ENCODE results near the gene HEG1. TPM values are rescaled to one million over a fixed set of nuclear protein-coding genes. Genes with fewer than 3 reads are reported as not detected.

HEG1 gene
- total and polyA plus RNA-seq, 2 of the 13 experiments (the other 11 are each of a cell fraction or from before 2014, with no cell fraction given), result 10.7 to 18.2 TPM

DNA sequence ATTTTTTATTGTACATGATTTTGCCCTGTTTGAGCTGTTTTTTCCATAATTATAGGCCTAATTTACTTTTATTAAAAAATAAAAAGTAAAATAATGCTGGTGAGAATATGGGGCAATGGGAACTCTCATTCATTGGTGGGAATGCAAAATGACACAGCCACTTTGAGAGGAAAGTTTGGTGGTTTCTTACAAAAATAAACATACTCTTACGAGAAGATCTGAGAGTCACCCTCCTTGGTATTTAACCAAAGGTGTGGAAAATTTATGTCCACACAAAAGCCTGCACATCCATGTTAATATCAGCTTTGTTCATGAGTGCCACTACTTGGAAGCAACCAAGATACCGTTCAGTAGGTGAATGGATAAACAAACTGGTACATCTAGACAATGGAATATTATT lies 131.1 kb downstream of the HEG1 start:
- no peak overlapping the region for H2AFZ ChIP-seq (ENCODE audit: low read length)
- no peak overlapping the region for H3K9ac ChIP-seq (ENCODE audit: insufficient read depth, low read depth, low read length)
- ATAC-seq (no peak), FAIRE-seq (no peak), DNase-seq (ENCODE audit: low spot score) (no peak)
- peaks cover 34% of the 10 kb centered on the region for H3K4me1 ChIP-seq (ENCODE audit: insufficient read depth, low read length)
- POLR2A ChIA-PET, result no interaction called here
- no peaks in the 10 kb centered on the region for H4K20me1 ChIP-seq (ENCODE audit: insufficient read depth, low read length)
- intact Hi-C loops (cut with micrococcal nuclease; ENCODE audit: unreplicated experiment), result loop anchor here (5.0 to 10.0 kb wide), 2 partner anchors 278 to 660 kb away; no protein-coding TSS in a partner anchor
- no peak overlapping the region for H3K4me2 ChIP-seq (ENCODE audit: low read depth, low read length)
- no peaks in the 10 kb centered on the region for H3K36me3 ChIP-seq (replicated peaks in 1 of 2; ENCODE audit: control insufficient read depth in 1 of 2, insufficient read depth in 2 of 2, low read length in 2 of 2)
- in situ Hi-C loops (cut with HindIII; ENCODE audit: extremely low pct_ligation_motif_present, low pct_unique_long_range_greater_than_20kb), result loop anchor here (5.0 kb wide), 1 partner anchor 243 kb away; no protein-coding TSS in a partner anchor
- no peak overlapping the region for H3K27ac ChIP-seq (ENCODE audit: extremely low read length, insufficient read depth, low read length)
- no peaks in the 10 kb centered on the region for H3K79me2 ChIP-seq (ENCODE audit: insufficient read depth, low read length)
- CTCF ChIA-PET (ENCODE audit: low intra/inter-chr PET ratio, low total read pairs), result no interaction called here
- H3K27me3 ChIP-seq (ENCODE audit: control insufficient read depth in 1 of 2, insufficient read depth in 2 of 2, low read length in 2 of 2), result no peaks in the 10 kb centered on the region; a peak in 1 of 5 replicates
- H3K9me3 ChIP-seq (ENCODE audit: low read length), result no peaks in the 10 kb centered on the region
- BruUV-seq (replicated peaks), result no TSS peak
- TF ChIP-seq, protein P1, sequence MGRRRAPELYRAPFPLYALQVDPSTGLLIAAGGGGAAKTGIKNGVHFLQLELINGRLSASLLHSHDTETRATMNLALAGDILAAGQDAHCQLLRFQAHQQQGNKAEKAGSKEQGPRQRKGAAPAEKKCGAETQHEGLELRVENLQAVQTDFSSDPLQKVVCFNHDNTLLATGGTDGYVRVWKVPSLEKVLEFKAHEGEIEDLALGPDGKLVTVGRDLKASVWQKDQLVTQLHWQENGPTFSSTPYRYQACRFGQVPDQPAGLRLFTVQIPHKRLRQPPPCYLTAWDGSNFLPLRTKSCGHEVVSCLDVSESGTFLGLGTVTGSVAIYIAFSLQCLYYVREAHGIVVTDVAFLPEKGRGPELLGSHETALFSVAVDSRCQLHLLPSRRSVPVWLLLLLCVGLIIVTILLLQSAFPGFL (CRISPR knock-in tag; IDR thresholded peaks at IDR 0.05), result no peak
- WGBS (ENCODE audit: low lambda C conversion rate), result 47% methylated on average over 2 of the region's 2 CpGs
- H3K4me3 ChIP-seq (replicated peaks in 1 of 3; ENCODE audit: insufficient read depth in 1 of 3, low read depth in 2 of 3, low read length in 3 of 3), result no peak overlapping the region

DNA sequence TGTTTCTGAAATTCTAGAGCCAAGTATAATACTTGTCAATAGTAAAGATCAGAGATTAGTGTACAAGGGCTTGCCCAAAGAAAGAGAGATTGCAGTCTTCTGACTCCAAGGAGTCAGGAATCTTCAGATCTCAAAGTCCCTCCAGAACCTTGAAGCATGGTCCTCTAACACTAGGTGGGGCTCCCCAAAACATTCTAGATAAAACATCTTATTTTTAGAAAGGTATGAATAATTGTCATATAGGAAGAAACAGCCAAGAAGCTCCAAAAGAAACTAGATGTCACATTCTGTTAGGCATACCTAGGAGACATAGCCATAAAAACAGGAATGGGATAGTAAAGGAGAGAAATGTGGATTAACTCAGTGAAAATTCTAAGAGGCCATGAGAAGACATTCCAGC lies 132.0 kb downstream of the HEG1 start:
- Histone ChIP-seq H4K20me1 (ENCODE audit: insufficient read depth, low read length) (no peaks in the 10 kb centered on the region), H3K9me3 (ENCODE audit: low read length) (no peaks in the 10 kb centered on the region), H3K27ac (ENCODE audit: extremely low read length, insufficient read depth, low read length) (no peak overlapping the region), H2AFZ (ENCODE audit: low read length) (no peak overlapping the region), H3K4me1 (ENCODE audit: insufficient read depth, low read length) (peaks cover 38% of the 10 kb centered on the region), H3K36me3 (replicated peaks in 1 of 2; ENCODE audit: control insufficient read depth in 1 of 2, insufficient read depth in 2 of 2, low read length in 2 of 2) (no peaks in the 10 kb centered on the region), H3K4me3 (replicated peaks in 1 of 3; ENCODE audit: insufficient read depth in 1 of 3, low read depth in 2 of 3, low read length in 3 of 3) (no peak overlapping the region), H3K27me3 (ENCODE audit: control insufficient read depth in 1 of 2, insufficient read depth in 2 of 2, low read length in 2 of 2) (no peaks in the 10 kb centered on the region; a peak in 1 of 5 replicates), H3K9ac (ENCODE audit: insufficient read depth, low read depth, low read length) (no peak overlapping the region), H3K4me2 (ENCODE audit: low read depth, low read length) (no peak overlapping the region), H3K79me2 (ENCODE audit: insufficient read depth, low read length) (no peaks in the 10 kb centered on the region)
- FAIRE-seq (no peak), DNase-seq (ENCODE audit: low spot score) (no peak), ATAC-seq (no peak)
- TF ChIP-seq ZNF562 (CRISPR knock-in tag; IDR thresholded peaks at IDR 0.05; ENCODE audit: borderline replicate concordance) (no peak), ZNF674 (CRISPR knock-in tag; IDR thresholded peaks at IDR 0.05; ENCODE audit: low read depth) (no peak), ARHGAP35 (CRISPR knock-in tag; IDR thresholded peaks at IDR 0.05; ENCODE audit: borderline replicate concordance) (no peak), ZFP1 (CRISPR knock-in tag; IDR thresholded peaks at IDR 0.05) (no peak)
- intact Hi-C loops (cut with micrococcal nuclease; ENCODE audit: unreplicated experiment), result loop anchor here (10.0 kb wide), 1 partner anchor 661 kb away; no protein-coding TSS in a partner anchor
- ChIA-PET POLR2A (no interaction called here), CTCF (ENCODE audit: low intra/inter-chr PET ratio, low total read pairs) (no interaction called here)
- no TSS peak for BruUV-seq (replicated peaks)
- in situ Hi-C loops (cut with HindIII; ENCODE audit: extremely low pct_ligation_motif_present, low pct_unique_long_range_greater_than_20kb), result no loop called here

Measured in HepG2 (cell line).